NCI-H526 treated with DMSO at 0.1 percent for 48 hours (cell line): ENCODE results near the gene RPS6KA3.
"Not testable (repeated sequence)": the region's sequence is repeated elsewhere in the genome, so short reads cannot be mapped to it uniquely, and the experiment has no call there.

Experiments used
- DNase-seq: peaks from one replicate; lab custom pipeline; 2025; lab: John Stamatoyannopoulos, UW

The RPS6KA3 gene

GRCh38 chrX:20143111-20143510 is 123.6 kb downstream of the RPS6KA3 start:
- no peak for DNase-seq

DNA sequence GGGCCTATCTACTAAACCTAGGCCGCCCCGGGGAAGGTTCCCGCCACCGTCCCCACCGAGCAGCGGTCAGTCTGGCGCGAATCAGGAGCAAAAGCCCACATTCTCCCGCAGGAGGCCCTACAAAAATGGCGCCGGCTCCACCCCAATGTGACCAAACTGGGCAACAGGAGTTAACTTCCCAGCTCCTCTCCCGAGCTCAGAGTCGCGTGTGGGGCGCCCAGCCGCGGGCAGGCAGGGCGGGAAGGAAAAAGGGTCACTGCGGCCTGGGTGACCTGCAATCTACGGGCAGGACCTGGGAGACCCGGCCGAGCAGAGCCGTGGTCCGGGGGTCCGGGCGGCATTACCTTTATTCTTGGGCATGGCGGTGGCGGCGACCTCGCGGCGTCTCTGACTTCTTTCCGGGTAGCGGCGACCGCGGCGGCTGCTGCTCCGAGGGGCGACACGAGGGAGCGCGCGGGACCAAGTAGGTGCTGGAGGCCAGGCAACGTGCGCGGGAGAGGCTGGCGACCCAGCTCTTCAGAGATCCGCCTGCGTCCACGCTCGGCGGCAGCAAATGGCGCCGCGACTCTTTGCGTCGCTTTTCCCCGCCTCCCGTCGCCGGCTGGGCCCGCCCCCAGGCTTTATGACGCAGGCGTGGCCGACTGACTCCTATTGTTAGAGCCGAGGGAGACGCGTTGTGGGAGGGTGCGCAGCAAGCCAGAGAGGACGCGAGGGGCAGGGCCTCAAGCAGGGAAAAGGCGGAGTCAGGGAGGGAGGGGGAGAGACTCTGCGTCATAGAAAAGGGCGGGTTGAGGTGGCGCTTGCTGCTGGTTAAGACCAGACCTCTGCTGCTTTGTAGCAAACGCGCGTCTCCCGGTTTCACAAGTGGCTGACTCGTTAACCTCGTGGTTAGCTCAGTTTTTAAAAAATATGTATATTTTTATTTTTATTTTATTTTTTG is 125.2 kb downstream of the RPS6KA3 start, which contains the start of gene EIF1AX:
Gene EIF1AX (minus strand): TSS at position 558 of the 940 bp plus-strand sequence. CDS start 198 bp downstream, at position 360.
- peak; percentile 98 for DNase-seq

GRCh38 chrX:20140420-20140819 is 126.3 kb downstream of the RPS6KA3 start:
- DNase-seq = no peak

DNA sequence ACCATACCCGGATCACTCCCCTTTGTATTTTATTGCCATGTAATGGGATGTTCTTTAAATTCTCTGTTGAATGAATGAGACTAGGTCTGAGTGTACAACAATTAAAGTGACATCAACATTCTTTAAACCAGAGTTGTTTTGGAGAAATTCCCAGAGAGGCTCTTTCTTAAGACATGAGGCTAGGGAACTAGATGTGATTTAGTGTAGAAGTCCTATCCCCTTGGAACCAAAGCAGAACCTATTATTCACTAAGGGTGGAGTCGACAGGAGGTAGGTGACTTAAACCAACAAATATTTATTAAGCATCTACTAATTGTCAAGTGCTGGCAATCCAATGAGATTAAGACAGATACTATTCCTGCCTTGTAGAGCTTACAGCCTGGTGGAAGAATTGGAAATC is 126.7 kb downstream of the RPS6KA3 start:
- no peak for DNase-seq

DNA sequence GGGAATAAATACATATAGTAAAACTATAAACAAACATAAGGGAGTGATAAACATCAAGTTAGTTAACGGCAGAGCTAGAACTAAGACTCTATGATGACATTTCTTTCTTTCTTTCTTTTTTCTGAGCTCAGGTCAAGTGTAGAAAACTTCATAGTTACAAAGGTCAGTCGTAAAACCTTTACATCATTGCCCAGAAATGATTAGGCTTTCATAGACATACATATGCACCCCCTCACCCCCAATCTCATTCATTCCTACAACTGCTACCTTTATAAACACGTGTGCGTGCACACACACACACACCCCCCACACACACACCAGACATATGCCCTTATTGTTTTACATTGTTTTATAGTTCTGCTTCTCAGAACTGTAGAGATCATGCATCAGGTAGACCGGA is 130.8 kb downstream of the RPS6KA3 start:
- no peak for DNase-seq

DNA sequence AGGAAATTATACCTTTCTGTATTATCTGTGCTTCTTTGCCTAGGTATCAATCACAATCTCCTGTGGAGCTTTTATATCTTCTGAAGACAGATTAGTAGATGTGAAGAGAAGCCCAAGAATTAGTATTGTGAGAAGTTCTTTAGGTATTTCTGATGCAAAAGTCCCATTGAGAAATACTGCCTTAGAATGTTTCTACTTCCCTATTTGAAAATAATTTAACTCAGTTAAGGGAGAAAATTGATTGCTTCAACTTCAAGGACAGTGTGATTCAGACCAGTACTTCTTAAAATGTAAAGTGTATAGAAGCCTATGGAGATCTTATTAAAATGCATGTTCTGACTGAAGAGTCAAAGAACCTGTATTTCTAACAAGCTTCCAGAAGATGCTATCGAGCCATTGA is 134.0 kb downstream of the RPS6KA3 start:
- DNase-seq = no peak

GRCh38 chrX:20130357-20130756 is 136.4 kb downstream of the RPS6KA3 start:
- DNase-seq = no peak

DNA sequence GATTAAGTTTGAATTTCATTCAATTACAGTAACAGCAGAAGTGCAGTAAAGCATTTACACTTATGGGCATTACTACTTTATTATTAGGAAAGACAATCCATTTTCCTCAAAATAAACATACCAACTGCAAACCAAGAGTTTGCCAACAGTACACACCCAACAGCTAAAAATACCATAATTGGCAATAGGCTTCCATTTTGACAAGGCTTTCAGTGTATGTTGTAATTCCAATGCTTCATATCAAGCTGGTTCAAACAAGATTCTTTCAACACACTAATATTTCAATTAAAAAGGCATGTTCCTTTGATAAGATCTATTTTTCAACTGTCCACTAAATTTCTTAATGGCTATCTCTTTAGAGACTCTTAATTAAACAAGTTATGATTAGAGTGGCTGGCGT is 137.2 kb downstream of the RPS6KA3 start:
- no peak for DNase-seq

DNA sequence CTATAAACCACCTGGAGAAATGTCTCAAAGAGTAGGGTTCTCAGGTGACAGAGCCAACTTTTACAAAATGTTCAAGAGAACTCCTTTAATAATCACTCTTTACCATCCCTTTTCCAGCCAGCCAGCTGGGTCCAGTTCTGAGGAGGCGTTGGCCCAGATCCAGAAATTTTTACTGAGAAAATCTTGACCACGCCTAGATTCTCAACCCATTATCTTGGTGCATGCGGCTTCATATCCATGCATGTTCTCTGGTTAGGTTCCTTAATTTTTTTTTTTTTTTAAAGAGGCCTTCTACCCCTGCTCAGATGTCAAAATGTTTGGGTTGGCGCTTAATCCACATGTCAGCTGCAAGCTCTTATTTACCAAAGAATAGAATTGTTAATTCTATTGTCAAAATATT is 138.0 kb downstream of the RPS6KA3 start:
- DNase-seq = no peak

- DNase-seq = not testable (repeated sequence)
Measured at GRCh38 chrX:20127440-20127839, 139.3 kb downstream of the RPS6KA3 start.

GRCh38 chrX:20126833-20127232 is 139.9 kb downstream of the RPS6KA3 start:
- not testable (repeated sequence) for DNase-seq

GRCh38 chrX:20124964-20125363 is 141.7 kb downstream of the RPS6KA3 start:
- DNase-seq = no peak

- no peak for DNase-seq
Measured at GRCh38 chrX:20118065-20118824, 148.5 kb downstream of the RPS6KA3 start.

- DNase-seq = peak; percentile 37
Measured at GRCh38 chrX:20116577-20117240, 150.0 kb downstream of the RPS6KA3 start, which contains the start of gene MAP7D2. Gene MAP7D2, minus strand, starts transcription at chrX:20116907. Its CDS starts 28 bp downstream, at chrX:20116879.

DNA sequence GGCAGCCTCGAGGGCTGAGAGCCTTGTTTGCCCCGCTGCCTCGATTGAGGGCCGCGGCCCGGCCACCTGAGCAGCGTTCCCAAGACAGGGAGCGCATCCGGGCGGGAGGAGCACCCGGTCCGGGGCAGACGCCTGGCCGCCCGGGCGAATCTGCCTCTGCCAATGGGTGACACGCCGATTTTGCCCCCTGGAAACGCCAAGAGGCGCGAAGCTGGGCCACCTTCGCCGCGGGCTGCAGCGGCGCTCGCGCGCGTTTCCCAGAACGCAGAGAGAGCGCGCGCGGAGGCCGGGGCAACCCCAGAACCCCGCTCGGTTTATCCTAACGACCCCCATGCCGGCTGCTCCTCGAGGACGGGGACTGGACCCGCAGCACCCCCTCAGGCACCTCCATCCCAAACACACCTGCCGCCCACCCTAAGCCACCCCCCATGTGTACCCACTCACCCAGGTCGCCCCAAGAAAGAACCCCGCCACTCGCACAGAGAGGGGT is 150.6 kb downstream of the RPS6KA3 start:
- no peak for DNase-seq

DNA sequence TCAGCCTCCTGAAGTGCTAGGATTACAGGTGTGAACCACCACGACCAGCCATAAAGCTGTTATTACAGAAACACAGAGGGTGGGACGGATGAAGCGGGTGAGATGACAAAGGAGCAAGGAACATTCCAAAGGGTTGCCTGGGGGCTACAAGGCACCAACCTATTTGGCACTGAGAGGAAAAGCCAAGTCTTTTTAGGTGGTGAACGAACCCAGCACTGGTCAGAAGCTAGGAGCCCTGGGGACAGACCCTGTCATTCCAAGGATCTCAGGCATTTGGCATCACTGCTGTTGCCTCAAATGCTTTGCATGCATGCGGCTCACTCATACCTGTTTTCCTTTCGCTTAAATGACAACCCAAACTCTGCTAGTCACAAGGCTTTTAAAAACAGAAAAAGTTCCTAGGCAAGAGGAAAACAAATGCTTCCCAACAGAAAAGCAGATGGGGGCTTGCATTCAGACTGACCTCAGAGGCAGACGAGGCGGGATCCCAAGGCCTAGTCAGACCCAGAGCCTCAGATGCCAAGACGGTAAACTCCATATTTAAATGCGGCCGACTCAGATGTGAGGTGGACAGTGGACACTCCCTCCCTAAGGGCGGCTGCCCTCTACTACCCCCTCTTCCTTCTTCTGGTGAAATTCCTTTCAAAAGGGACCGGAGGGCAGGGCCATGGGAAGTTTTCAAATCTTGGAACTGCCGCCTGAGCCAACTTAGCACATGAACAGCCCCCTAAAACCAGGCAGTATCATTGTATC is 154.5 kb downstream of the RPS6KA3 start:
- no peak for DNase-seq

DNA sequence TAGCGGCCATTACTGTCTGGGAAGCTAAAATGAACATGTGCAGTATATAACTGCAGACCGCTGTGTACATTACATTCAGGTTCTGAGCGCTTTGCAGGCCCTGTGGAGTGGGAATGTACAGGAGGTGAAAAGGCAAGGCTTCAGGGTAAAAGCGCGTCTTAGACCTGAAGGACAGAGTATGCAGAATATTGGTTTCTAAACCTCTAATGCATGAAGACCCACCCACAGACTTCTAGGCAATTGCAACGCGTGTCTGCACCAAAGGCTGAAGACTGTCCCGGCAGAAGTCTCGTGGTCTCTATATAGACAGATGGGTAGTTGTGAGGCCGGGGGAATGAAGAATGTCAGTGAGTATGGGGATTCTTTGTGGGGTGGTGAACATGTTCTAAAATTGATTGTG is 155.4 kb downstream of the RPS6KA3 start:
- DNase-seq = no peak

- DNase-seq = no peak
Measured at GRCh38 chrX:20101934-20102581, 164.7 kb downstream of the RPS6KA3 start.
